ENCODE measurements around the gene ZMYM3. TPM values are rescaled to one million over a fixed set of nuclear protein-coding genes. Genes with fewer than 3 reads are reported as not detected.

Gene ZMYM3
- total RNA-seq, 1 donor from 2014 or later: 31.4 TPM

Other genes with a start within 250 kb of the ZMYM3 start
- gene SNX12, start 185.8 kb downstream of the ZMYM3 start, total RNA-seq: 49.9 and 50.1 TPM in 2 replicates
- 10.6 and 11.6 TPM in 2 replicates for gene FOXO4, start 158.3 kb downstream of the ZMYM3 start, total RNA-seq
- gene CXorf65, start 147.4 kb downstream of the ZMYM3 start, total RNA-seq: 22.7 and 26.3 TPM in 2 replicates
- gene IL2RG, start 142.6 kb downstream of the ZMYM3 start, total RNA-seq: 358 and 366 TPM in 2 replicates
- 71.1 and 71.3 TPM in 2 replicates for gene MED12, start 135.5 kb downstream of the ZMYM3 start, total RNA-seq
- gene NLGN3, start 109.3 kb downstream of the ZMYM3 start, total RNA-seq: 0.78 and 0.94 TPM in 2 replicates
- gene GJB1, start 30.9 kb downstream of the ZMYM3 start, total RNA-seq: not detected in 2 replicates
- 585 and 612 TPM in 2 replicates for gene NONO, start 29.5 kb upstream of the ZMYM3 start, total RNA-seq
- gene ITGB1BP2, start 47.6 kb upstream of the ZMYM3 start, total RNA-seq: 6.1 and 6.5 TPM in 2 replicates
- 48.0 and 49.6 TPM in 2 replicates for gene TAF1, start 112.2 kb upstream of the ZMYM3 start, total RNA-seq